Keratinocyte (primary cell): Measurements from ENCODE around the gene CEACAM20.

Source experiments
- EZH2 ChIP-seq: IDR thresholded peaks from one replicate; pipeline ENCODE4 v1.6.1; 2012; ENCODE audit warnings: inconsistent platforms, mild to moderate bottlenecking, low read length, moderate library complexity
- TF ChIP-seq, protein P1 (sequence below), 3 experiments: IDR thresholded peaks in 1 of 3; conservative IDR thresholded peaks in 1 of 3; optimal IDR thresholded peaks in 1 of 3; 2 replicates in 2 of 3; 3 replicates in 1 of 3; pipeline versions ENCODE3 to v1.5.1; 2011; ENCODE audit warnings: low read length in 3 of 3, mild to moderate bottlenecking in 3 of 3, moderate library complexity in 2 of 3, control low read depth in 1 of 3, inconsistent platforms in 1 of 3; ENCODE audit not compliant: insufficient read depth in 2 of 3; ENCODE audit errors: extremely low read depth in 1 of 3

- TF ChIP-seq, protein P1, sequence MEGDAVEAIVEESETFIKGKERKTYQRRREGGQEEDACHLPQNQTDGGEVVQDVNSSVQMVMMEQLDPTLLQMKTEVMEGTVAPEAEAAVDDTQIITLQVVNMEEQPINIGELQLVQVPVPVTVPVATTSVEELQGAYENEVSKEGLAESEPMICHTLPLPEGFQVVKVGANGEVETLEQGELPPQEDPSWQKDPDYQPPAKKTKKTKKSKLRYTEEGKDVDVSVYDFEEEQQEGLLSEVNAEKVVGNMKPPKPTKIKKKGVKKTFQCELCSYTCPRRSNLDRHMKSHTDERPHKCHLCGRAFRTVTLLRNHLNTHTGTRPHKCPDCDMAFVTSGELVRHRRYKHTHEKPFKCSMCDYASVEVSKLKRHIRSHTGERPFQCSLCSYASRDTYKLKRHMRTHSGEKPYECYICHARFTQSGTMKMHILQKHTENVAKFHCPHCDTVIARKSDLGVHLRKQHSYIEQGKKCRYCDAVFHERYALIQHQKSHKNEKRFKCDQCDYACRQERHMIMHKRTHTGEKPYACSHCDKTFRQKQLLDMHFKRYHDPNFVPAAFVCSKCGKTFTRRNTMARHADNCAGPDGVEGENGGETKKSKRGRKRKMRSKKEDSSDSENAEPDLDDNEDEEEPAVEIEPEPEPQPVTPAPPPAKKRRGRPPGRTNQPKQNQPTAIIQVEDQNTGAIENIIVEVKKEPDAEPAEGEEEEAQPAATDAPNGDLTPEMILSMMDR (optimal IDR thresholded peaks at IDR 0.05 in 1 of 3, IDR thresholded peaks at IDR 0.05 in 1 of 3, conservative IDR thresholded peaks at IDR 0.05 in 1 of 3; ENCODE audit: extremely low read depth in 1 of 3, insufficient read depth in 2 of 3, low read length in 3 of 3) = no peak
- no peak for TF ChIP-seq EZH2
These were observed 9.9 kb upstream of the CEACAM20 start for GRCh38 chr19:44539236-44539826.
